ENCODE measurements around the gene TDRD1.

The TDRD1 gene

DNA sequence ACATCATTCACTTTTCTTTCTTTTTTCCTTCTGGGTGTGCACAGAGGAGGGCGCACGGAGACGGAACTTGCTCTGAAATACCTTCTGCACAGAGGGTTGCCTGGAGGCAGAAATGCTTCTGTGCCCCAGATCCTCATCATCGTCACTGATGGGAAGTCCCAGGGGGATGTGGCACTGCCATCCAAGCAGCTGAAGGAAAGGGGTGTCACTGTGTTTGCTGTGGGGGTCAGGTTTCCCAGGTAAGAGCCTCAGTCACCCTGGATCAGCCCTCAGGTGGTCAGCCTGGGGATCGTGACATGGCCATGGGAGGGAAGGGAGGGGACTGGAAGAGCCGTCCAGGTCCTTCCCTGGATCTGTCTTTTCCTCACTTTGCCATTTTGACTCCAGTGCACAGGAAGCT is 93.5 kb downstream of the TDRD1 start:
- no peak for DNase-seq

GRCh38 chr10:114273910-114274309 is 94.8 kb downstream of the TDRD1 start:
- no peak for DNase-seq

DNA sequence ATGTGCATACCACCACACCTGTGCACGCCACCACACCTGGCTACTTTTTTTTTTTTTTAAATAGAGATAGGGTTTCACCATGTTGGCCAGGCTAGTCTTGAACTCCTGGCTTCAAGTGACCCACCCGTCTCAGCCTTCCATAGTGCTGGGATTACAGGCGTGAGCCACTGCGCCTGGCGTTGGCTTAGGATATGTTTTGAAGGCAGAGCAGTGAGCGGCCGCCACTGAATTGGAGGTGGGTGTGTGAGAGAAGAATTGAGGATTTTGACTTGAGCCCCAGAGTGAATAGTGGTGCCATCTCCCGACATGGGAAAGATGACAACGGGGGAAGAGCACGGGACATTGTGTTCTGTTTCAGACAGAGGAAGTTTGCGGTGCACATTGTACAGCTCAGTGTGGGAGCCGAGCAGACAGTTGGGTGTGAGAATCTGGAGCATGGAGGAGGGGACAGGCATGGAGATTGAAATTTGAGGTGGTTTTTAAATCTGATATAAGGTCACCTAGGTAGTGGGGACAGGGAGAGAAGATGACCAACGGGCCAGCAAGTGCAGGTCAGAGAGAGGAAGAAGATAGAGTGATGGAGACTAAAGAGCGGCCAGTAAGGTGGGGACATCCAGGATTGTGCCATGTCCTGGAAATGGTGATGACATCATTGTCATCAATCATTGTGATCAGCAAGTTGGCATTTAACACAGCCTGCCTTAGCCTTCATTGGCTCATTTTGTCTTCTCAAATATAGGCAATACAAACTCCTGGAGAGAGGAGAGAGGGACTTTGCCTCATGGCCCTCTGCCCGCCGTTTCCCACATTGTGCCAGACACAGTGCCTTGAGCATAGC is 95.7 kb downstream of the TDRD1 start:
- no peak for DNase-seq

DNA sequence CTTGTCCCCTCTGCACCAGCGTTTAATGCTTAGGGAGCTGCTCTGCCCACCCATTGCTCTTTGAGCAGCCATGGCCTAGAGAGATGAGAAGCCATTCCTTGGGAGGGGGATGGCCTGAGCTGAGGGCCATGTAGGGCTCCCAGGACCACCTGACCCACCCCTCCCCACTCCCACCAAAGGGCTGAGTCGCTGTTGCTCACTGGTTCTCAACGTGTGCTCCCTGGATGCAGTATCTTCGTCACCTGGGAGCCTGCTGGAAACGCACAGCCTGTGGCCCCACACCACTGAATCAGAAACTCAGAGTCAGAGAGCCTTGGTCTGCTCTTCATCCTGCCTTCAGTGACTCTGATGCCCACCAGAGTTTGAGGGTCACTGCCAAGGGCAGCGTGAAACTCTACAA is 96.9 kb downstream of the TDRD1 start:
- DNase-seq: no peak

GRCh38 chr10:114276671-114277070 is 97.5 kb downstream of the TDRD1 start:
- no peak for DNase-seq

- DNase-seq: no peak
Observed at GRCh38 chr10:114278140-114278883, 99.2 kb downstream of the TDRD1 start.

DNA sequence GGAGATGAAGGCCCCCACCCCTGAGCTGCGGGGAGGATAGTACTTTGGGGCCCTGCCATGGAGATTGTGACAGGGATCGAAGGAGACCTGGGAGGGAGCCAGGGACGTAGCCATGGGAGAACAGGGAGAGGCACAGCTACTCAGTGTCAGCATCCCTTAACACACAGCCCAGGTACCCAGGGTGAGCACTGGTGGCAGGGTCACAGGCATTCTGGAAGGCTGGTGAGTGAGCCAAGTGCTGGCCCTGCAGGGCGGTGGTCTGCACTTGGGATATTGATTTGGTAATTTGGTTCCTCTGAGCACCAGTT is 99.7 kb downstream of the TDRD1 start:
- no peak for DNase-seq

- DNase-seq: no peak
Observed at GRCh38 chr10:114279289-114279688, 100.1 kb downstream of the TDRD1 start.

DNA sequence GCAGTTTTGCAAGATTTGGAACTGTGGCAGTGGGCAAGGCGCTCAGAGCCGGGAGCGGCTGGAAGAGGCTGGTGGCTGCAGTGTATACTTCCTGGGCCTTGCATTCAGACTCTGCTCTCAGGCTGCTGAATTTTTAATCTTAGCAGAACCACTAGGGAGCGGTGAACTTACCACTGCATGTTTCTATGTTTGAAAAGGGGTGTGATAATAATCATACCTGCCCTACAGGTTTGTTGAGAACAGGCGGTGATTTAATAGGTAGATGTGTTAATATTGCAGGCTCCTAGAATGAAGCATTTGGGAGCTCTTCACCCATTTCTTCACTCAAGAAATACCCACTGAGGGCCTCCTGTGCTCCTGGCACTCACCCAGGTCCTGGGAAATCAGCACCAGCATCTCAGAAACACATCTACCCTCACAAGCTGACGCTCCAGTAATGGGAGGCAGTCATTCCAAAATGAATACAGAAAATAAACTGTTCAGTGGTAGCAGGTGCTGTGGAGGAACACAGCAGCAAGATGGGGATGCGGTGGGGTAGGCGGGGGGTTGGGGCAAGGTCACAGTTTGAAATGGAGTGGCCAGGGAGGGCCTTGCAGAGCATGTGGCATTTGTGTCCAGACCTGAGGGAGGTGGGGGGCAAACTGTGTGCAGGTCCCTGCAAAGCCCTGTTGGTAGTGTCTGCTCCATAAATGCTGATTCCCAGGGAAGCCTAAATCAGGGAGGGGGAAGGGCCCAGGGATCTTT is 100.9 kb downstream of the TDRD1 start:
- DNase-seq: no peak

DNA sequence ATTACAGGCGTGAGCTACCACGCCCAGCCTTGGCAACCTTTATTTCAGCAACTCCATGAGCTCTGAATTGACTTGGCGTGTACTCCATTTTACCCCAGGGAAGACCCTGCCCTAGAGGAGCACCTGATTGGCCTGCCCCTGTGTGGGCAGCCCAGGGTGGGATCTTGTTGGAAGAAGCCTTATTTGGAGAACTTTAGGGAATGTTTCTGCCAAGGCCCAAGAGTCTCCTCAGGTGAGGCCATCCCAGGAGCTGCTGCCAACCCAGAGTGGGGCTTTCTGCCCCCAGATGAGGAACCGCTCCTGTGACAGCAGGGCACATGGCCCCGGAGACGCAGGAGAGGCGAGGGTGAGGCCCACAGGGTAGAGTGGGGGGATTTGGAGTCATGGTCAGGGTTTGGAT is 101.9 kb downstream of the TDRD1 start:
- DNase-seq: no peak

DNA sequence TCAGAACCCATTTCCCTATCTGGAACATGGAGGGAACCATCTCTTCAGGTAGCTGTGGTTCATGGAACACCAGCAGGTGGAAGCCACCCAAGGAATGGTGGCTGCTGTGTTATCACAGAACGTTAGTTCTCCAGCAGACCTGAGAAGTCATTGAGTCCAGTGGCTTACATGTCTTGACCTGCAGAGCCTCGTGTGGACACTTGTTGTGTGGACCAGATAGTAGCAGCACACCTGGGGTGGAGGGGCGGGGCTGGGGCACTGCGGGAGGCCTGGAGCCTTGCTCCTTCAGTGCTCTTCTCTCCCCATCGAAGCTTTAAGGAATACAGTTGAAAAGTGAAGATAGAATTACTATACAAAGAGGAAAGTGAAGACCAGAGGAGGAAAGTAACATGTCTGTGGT is 102.3 kb downstream of the TDRD1 start:
- DNase-seq: peak; percentile 20
